Left forelimb (tissue), 1 donor: ENCODE data around the gene DMXL2.
"Not testable (repeated sequence)": the region's sequence is repeated elsewhere in the genome, so short reads cannot be mapped to it uniquely, and the experiment has no call there.

Experiments
- DNase-seq: peaks from one replicate; pipeline ENCODE4 v3.0.0-alpha.2; 2018; ENCODE audit warnings: low spot score

DMXL2 gene

DNA sequence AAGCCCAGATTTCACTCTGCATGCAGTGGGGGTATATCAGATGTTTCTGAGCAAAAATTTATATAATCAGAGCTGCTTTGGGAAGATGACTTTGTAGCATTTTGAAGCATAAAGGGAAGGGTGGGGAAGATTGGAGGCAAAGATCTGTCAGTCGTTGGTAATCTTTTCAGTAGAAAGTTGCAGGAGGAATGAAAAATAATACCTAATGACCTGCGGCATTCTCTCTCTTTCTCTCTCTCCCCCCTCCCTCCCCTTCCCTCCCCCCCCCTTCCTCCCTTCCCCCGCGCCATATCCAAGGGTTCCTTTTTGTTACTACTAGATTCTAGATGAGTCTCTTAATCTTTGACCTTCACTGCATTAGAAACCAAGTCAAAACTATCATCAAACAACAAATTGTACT lies 1.5 kb upstream of the DMXL2 start:
- no peak for DNase-seq

DNA sequence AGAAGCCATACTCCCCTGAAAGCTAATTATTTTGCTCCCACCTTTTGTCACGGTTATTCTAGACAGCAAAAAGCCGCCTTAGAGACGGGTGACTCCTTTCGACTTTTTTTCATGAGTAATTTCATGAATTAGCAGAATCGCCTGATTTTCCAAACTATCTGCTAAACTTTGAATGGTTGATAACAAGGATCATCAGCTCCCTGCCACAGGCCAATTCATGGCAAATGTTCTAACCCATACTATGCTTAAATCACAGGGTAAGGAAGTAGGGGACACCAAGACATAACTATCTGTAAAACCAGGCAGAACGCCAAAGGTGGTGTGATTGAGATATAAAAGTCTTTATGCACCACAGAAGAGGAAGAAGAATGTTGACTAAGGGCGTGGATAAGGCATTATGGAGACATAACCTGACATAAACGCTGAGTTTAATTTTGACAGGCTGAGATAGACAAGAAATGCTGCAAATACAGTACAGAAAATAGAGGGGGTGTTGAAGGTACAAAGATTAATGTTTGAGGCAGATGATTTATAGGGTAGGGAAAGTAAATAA lies 891 bp upstream of the DMXL2 start:
- DNase-seq = no peak

DNA sequence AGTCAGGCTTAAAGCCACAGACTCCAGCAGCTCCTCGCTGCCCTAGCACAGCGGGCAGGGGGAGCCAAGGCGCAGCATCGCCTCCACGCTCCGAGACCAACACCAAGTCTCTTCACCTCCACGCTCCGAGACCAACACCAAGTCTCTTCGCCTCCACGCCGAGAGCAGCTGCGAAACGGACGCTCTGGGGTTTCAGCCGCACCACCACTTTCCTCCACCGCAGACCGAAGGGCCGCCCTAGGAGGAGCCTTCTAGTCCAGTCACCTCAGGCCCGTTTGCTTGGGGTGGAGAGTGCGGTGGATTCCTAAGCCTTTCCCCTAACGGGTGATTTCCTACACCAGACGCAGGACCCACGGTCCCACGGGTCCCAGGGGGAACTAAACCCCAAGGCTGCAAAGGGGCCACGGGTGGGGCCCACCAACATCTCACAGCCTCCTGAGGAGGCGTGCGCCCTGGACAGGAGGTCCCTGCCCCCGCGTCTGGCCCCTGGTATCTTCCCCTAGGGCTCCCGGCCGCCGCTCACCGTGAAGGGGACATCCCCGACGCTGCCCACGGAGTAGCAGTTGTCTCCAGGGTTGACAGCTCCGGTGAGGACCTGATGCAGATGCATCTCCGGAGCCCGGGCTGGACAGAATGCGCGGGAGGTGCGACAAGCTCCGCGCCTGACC lies 501 bp downstream of the DMXL2 start:
- DNase-seq = no peak

DNA sequence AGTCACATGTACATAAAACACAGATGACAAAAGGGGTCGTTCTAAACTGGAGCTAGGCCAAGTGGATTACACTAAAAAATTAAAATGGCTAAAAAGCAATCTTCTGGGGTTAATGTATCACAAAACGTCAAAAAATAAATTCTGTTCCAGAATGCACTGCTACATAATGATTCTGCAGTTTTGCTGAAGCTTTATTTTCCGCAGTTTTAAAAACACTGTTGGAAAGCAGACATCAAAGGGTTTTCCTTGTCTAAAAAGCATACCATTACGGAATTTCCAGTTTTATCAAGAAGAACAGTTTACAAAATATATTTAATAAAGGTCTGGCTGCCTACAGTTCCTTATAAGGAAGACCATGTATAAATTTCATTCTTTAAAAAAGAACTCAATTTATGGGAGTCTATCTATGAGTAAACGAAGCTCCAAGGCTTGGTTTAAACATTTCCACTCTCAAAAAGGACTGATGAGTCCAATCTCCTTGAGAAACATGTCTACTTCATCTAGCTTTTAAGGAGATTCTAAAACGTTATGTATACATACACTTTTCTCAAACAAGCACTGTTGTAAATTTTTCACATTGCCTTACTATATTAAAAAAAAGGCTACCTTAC lies 1.3 kb downstream of the DMXL2 start:
- no peak for DNase-seq

DNA sequence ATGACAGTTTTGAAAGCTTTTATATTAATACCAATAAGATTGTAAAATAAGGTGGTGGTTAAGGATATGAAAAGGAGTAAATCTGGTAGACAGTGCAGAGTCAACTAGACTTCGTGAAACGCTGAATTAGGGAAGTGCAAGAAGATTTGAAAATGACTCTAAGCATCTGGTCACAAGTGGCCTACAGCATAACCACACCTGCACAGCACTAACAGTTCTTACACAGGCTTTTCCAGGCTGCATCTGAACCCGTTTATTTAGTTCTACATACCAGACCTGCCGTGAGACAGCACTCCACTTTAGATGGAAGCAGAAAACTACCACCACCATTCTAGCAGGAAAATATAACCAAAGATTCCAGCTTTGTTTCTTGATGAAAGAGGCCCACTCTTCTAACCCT lies 1.9 kb downstream of the DMXL2 start:
- DNase-seq = no peak

DNA sequence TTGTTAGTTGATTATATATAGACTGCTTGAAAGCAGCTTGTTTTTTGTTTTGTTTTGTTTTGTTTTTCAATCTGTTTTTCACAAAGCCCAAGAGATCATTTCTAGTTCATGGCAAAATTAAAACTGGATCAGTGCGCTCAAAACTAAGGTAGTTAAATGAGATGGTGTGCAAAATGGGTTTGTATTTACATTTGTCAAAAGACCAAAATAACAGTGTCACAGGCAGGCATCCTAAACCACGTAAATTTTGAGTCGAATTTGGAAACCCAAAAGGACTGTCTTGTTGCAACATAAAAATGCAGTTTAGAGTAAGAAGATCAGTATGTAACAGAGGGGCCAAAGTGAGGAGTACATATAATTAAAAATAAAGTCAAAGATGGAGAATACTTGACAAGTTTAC lies 2.4 kb downstream of the DMXL2 start:
- DNase-seq = no peak

DNA sequence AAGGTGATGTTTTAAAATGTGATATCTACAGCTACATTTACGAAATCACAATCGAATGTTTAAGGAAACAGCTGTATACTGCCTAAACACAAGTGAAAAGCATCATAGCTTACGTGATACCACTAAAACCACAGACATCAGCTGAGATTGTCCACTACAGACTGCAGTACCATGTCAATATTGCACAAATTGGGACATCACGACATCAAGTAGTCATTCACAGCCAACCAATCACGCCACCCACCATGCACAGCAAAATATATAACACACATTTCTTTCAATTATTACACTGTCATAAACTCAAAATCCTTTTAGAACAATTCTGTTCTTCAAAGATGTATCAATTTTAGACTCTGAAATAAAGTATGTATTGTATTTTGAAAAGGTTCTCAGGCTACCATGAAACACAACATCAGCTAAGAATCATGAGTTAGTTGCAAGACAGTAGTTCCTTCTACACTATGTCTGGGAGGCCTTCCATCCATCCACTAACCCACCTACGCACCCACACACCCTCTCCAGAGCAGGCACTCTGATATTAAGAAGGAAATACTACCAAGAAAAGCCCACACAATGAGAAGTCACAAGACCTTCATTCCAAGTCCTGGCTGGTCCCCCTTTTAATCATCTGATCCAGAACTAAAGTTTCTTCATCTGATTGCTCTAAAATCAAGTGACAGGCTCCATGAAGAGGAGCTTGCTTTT lies 3.1 kb downstream of the DMXL2 start:
- no peak for DNase-seq

DNA sequence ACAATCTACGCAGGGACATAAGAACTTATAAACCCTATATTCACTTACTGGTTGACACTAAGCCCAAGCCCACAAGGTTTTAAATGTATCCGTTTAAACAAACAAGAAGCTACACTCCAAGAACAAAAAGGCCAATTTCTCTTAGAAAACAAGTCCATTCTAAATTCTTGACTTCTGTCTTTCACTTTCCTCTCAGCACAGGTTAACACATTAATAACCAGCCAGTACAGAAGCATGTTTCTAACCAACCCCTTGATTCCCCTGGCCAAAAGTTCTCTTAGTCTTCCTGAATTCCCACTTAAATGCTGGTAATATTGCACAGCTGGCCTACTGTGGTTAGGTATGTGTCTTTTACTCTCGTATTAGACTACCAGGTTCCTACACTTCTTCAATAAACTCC lies 4.7 kb downstream of the DMXL2 start:
- DNase-seq = no peak

DNA sequence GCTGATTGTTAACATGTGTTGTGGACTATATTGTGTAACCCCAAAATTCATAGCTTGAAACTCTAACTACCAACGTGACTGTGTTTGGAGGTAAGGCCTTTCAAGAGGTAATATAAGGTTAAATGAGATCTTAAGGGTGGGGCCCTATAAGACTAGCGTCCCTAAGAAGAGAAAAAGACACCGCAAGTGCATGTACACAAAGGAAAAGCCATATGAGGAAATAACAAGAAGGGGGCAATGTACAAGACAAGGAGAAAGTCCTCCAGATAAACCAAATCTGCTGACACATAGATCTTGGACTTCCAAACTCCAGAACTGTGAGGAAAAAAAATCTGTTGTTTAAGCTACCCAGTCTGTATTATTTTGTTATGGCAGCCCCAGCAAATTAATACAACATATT lies 8.6 kb downstream of the DMXL2 start:
- DNase-seq = no peak

DNA sequence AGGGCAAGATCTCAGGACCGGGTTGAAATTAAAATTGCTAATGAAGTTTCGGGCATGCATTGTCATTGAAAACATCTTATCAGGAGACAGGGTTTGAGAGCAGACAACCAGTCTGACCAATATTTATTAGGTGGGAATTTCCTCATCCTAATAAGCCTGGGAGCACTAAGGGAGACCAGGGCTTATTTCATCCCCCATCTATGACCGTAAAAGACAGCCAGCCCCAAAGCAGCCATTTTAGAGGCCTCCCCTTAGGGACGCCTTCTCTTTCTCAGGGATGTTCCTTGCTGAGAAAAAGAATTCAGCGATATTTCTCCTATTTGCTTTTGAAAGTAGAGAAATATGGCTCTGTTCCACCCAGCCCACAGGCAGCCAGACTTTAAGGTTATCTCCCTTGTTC lies 9.9 kb downstream of the DMXL2 start:
- not testable (repeated sequence) for DNase-seq

DNA sequence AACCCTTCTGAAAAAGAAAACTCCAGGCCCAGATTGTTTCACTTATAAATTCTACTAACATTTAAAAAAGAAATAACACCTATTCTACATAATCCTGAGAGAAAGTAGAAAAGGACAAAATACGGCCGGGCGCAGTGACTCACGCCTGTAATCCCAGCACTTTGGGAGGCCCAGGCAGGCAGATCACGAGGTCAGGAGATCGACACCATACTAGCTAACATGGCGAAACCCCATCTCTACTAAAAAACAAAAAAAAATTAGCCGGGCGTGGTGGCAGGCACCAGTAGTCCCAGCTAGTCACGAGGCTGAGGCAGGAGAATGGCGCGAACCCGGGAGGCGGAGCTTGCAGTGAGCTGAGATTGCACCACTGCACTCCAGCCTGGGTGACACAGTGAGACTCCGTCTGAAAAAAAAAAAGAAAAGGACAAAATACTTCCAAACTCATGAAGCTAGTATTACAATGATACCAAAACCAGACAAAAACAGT lies 19.1 kb downstream of the DMXL2 start:
- not testable (repeated sequence) for DNase-seq

DNA sequence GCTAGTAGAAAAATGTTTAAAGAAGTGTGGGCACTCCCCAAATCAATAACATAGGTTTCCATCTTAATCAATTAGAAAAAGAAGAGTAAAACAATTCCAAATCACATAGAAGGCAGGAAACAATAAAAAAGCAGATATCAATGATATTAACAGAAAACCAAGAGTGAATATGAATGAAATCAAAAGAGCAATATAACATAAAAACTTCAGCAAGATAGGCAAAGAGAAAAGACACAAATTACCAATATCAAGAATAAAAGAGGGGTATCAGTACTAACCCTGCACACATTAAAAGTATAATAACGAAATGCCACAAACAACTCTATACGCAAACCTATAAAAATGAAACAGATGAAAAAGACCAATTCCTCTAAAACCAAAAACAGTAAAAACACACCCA lies 19.6 kb downstream of the DMXL2 start:
- DNase-seq = no peak

DNA sequence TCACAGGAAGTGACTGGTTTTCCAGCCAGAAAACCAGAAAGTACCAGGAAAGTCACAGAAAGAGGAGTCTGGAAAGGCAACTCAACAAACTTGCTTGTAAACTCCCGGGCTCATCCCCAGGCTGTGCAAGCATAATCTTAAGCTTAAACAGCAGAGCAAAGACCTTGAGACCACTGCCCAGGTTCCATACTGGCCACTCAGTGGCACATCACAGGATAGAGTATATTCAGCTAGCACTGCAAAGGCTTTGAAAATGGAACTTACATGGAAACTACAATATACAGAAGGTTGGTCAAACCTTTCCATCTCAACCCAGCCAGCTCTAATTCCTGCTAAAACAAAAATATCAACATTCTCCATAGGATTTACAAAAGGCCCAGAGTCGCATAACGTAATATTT lies 20.1 kb downstream of the DMXL2 start:
- DNase-seq = no peak

DNA sequence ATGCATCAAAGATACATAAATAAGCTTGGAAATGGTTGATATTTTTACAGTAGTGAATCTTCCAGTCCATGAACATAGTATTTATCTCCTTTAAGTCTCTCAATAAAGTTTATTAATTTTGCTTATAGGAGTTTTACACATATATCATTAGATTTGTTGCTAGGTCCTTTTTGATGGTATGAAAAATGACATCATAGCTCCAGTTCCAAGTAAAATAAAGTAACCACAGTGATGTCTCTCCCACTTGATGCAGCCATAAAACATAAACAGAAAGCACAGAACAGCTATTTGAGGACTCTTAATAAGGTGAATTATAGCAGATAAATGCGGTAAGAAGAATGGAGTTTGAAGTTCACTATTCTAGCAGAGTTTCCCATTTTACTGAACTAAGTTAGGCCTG lies 20.8 kb downstream of the DMXL2 start:
- no peak for DNase-seq

DNA sequence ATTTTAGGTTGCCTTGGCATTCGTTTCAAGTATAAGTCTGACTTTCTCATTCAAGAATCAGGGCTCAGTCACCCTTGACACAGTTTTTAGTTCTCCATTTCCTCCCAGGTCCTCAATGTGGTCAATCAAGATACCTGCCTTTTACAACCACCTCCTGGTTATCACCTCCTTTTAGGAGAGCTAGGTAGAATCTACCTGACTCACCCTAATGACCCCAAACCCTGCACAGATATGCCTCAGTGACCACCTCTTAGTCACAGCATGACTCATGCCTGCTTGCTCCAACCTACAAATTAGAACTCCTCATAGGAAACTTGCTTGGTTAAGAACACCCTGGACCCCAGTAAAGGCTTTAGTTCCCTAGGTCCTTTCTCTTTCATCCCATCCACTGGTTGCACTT lies 22.5 kb downstream of the DMXL2 start:
- no peak for DNase-seq

DNA sequence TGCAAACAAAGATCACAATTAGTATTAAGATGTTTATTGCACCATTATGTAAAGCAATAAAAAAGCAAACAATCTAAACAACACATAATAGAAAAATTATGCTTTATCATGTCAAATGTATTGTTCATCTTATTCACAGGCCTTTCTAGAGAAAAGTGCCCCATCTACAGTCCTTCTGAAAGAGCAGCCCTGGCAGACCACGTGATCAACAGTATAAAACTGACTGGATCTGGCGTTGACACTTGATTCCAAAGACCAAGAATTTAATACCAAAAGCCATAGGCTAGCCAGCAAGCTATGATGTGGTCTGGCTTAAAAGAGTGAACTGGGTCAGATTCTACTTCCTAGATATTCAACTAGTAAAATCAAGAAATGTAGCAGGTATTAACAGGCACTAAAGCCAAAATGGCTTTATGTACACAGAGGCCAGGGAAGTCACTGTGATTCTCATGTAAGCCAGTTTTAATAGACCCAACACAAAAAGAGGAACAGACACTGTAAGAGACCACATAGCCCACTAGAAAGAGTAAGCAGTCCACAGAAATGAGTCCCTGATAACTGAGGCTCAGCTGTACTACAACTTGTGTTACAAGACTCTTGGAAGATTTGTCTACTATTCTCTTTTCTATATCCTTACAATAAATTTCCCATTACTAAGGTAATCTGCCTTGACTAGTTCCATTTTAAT lies 32.5 kb downstream of the DMXL2 start:
- no peak for DNase-seq

DNA sequence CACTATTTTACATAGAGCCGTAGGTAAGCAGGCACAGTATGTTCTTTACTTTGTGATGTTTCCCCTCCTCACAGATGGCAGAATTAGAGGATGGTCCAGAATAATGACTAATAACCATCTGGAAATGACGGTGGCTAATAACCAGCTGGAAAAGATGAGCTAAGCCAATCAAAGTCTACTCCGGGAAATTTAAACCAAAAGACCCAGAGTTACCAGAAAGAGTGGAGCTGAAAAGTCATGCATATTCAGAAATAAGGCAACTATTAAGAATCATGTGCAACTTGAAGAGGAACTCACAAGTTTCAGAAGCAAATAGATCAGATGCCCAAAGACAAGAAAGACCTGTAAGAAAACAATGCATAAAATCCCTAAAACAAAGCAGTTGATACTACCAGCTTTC lies 33.6 kb downstream of the DMXL2 start:
- DNase-seq = no peak

DNA sequence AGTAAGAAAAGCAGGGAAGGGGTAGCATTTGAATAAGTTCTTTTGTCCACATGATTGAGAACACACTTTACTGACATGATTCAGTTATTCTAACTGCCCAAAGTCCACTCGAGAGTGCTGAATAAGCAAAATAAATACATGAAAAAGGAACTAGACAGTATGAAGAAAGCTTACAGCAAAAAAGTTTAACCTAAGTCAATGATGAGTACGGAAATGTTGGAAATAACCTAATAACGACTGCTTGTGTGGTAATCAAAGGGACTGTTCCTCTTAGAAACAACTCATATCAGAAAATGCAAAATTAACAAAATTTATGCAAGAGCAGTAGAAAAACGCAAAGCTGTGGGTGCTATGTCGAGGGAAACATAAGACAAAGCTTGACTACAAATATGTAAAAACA lies 36.6 kb downstream of the DMXL2 start:
- DNase-seq = no peak

DNA sequence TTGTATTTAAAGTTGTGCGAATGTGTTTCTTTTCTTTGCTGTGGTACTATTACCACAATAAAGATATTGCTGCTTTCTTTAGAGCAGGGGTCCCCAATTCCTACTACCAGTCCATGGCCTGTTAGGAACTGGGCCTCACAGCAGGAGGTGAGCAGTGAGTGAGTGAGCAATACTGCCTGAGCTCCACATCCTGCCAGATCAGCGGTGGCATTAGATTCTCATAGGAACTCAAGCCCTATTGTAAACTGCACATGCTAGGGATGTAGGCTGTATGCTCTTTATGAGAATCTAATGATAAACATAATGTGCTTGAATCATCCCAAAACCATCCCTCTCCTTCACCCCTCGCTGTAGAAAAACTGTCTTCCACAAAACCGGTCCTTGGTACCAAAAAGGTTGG lies 41.6 kb downstream of the DMXL2 start:
- DNase-seq = no peak

DNA sequence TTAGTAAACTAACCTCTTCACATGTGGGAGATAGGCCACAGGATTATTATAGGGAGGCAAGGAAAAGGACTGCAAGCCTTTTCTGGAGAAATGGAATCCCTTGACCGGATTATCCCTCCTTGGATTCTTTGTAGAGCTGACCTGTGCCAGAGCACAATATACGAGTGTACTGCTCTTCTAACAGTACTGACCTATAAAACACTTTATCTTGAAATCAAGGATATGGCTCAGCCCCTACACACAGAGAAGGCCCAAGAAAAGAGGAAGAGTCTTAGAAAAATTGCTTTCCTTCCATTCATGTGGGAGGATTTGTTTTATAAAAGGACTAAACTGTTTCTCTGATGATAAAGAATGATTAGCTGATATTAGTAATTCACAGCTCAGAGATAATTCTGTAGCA lies 42.2 kb downstream of the DMXL2 start:
- DNase-seq = no peak

DNA sequence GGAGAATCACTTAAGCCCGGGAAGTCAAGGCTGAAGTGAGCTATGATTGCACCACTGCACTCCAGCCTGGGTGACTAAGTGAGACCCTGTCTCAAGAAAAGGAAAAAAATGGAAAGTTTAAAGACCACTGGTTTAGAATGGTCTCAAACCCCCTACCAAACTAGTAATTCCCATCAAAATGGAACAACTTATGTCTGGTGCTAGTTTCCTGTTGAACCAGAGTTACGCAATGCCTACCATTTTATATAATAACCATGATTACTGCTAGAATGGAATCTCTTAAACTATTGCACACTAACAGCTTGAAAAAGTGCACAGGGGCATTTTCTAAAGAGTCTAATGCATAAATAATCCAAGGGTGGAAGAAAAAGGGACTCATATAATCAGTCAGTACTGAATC lies 43.6 kb downstream of the DMXL2 start:
- DNase-seq = no peak

DNA sequence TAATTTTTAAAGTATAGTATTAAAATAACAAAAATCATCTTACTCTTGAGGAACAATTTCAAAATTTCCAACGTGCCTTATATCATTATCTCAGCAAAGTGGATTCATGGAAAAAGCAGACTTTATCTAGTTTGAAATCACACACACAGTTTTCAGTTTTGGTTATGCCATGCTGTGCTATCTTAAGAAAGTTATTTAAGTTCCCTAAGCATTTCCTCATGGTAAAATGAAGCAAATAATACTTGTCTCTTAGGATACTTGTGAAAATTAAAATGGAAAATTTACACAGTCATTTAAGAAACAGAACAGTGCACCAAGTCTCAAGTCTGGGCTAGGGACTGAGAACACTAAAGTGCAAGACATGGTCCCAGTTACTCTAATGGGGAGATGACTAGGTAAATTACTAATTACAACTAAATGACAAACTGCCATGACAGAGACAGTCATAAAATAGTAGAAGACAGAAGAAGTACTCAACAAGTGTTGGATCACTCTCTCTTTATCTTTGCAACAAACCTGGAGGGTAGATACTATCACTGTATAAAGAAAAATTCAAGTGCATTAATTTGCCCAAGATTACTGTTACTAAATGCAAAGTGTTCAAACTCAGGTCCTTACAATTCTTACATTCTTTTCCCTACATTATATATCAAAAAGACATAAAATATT lies 44.8 kb downstream of the DMXL2 start:
- DNase-seq = no peak
